A673 (cell line): Measurements from ENCODE around the gene PHF21A. TPM values are rescaled to one million over a fixed set of nuclear protein-coding genes. Genes with fewer than 3 reads are reported as not detected.

Experiments used
- BruUV-seq: library from RNA; stranded (reverse); fragments of 400-500 nt; replicated peaks from 2 replicates; lab custom pipeline; 2021; lab: Mats Ljungman, UMichigan
- CTCF ChIA-PET: fragments of 300-600 bp; sonication (Branson Sonifier 250); formaldehyde crosslinking; loops from one replicate; lab custom pipeline; 2022; ENCODE audit warnings: antibody characterized with exemption; lab: Charles Lee
- POLR2A ChIA-PET: fragments of 300-600 bp; sonication (Branson Sonifier 250); formaldehyde crosslinking; loops from one replicate; lab custom pipeline; 2022; ENCODE audit warnings: antibody characterized with exemption; ENCODE audit not compliant: low non-redundant PET; lab: Charles Lee
- DNase-seq: peaks from one replicate; pipeline ENCODE4 v3.0.0-alpha.2; 2015; ENCODE audit warnings: low spot score
- H3K27ac ChIP-seq: fragments of 200-600 bp; sonication (generic); 2 replicates; pipeline ENCODE4 v1.5.1; 2016; ENCODE audit warnings: mixed run types, low read depth, mild to moderate bottlenecking, mixed read lengths, antibody characterized with exemption, low read length; ENCODE audit not compliant: poor library complexity, severe bottlenecking
- H3K27me3 ChIP-seq: fragments of 200-600 bp; sonication (generic); replicated peaks from 2 replicates; pipeline ENCODE4 v1.6.1; 2017; ENCODE audit warnings: mixed run types, low read depth, mild to moderate bottlenecking, mixed read lengths, antibody characterized with exemption, low read length; ENCODE audit not compliant: insufficient read depth, poor library complexity
- H3K36me3 ChIP-seq: fragments of 200-600 bp; sonication (generic); 2 replicates; pipeline ENCODE4 v1.6.1; 2016; ENCODE audit warnings: mixed run types, mild to moderate bottlenecking, mixed read lengths, antibody characterized with exemption, low read length; ENCODE audit not compliant: insufficient read depth, poor library complexity, severe bottlenecking
- H3K4me1 ChIP-seq: fragments of 200-600 bp; sonication (generic); 2 replicates; pipeline ENCODE4 v1.6.1; 2017; ENCODE audit warnings: mixed run types, mild to moderate bottlenecking, mixed read lengths, antibody characterized with exemption, low read length; ENCODE audit not compliant: insufficient read depth, poor library complexity, severe bottlenecking
- H3K4me3 ChIP-seq: fragments of 200-600 bp; sonication (generic); 2 replicates; pipeline ENCODE4 v1.5.1; 2016; ENCODE audit warnings: low read depth, mixed run types, mild to moderate bottlenecking, mixed read lengths, low read length; ENCODE audit not compliant: poor library complexity, severe bottlenecking
- H3K9me3 ChIP-seq: fragments of 200-600 bp; sonication (generic); 2 replicates; pipeline ENCODE4 v1.6.1; 2016; ENCODE audit warnings: mixed run types, low read depth, mild to moderate bottlenecking, mixed read lengths, antibody characterized with exemption, low read length; ENCODE audit not compliant: poor library complexity, severe bottlenecking
- EZH2 ChIP-seq: fragments of 200-600 bp; sonication (generic); IDR thresholded peaks from 2 replicates; pipeline ENCODE4 v1.6.1; 2017; ENCODE audit warnings: borderline replicate concordance, low read depth, mild to moderate bottlenecking, mixed read lengths, antibody characterized with exemption, low read length; ENCODE audit not compliant: poor library complexity, severe bottlenecking
- intact Hi-C: fragments of 100-400 bp; cut with micrococcal nuclease; formaldehyde crosslinking; loops from one replicate; pipeline ENCODE4 v1.10.0; 2022; ENCODE audit not compliant: unreplicated experiment
- total RNA-seq: library from RNA; stranded (reverse); gene quantifications from 2 replicates; pipeline ENCODE4 v1.2.3, GENCODE V29; 2021
- TF ChIP-seq, protein P1 (sequence below): fragments of 300-800, 200-600 bp; sonication (generic); conservative IDR thresholded peaks from 2 replicates; pipeline ENCODE4 v1.5.1; 2017; ENCODE audit warnings: low read depth, mild to moderate bottlenecking, antibody characterized with exemption, low read length, moderate library complexity, mixed read lengths

Gene PHF21A
- total RNA-seq, 1 experiment from 2014 or later: 77.2 TPM

DNA sequence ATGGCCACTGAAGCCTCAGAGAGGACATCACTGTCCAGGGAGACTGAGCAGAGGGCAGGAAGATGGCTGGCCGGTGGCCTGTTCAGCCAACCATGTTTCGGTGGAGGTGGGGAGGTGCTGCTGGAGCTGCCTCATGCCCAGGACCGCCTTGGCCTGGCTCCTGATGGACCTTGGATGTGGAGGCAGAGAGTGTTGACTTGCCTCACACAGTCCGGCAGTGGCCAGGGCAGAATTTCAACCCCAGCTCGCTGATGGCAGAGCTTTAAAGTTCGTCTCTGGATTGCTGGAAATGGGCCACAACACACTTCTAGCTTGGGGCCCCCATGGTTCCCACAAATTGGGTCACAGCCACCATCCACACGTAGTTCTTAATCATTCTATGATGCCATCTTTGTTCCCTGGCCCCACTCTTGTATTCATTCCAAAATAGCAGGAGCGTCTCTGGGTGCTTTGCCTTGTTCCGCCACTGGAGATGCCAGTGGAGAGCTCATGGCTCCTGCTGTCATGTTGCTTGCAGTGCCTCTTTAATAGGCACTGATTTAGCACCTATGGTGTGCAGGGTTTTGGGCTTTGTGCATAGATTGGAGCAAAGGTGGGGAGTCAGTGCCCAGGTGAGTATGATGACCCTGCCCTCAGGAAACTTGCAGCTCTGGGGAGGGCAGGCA is 230.2 kb downstream of the PHF21A start:
- intact Hi-C loops: no loop called here
- peaks cover 1% of the 10 kb centered on the region for H3K4me1 ChIP-seq
- no peaks in the 10 kb centered on the region for H3K36me3 ChIP-seq
- no peaks in the 10 kb centered on the region for H3K27me3 ChIP-seq
- CTCF ChIA-PET: interaction anchor here (0.6 to 1.5 kb wide), 2 partner anchors 18 to 49 kb away, joined by 4 to 5 read pairs; no protein-coding TSS in a partner anchor
- TF ChIP-seq, protein P1, sequence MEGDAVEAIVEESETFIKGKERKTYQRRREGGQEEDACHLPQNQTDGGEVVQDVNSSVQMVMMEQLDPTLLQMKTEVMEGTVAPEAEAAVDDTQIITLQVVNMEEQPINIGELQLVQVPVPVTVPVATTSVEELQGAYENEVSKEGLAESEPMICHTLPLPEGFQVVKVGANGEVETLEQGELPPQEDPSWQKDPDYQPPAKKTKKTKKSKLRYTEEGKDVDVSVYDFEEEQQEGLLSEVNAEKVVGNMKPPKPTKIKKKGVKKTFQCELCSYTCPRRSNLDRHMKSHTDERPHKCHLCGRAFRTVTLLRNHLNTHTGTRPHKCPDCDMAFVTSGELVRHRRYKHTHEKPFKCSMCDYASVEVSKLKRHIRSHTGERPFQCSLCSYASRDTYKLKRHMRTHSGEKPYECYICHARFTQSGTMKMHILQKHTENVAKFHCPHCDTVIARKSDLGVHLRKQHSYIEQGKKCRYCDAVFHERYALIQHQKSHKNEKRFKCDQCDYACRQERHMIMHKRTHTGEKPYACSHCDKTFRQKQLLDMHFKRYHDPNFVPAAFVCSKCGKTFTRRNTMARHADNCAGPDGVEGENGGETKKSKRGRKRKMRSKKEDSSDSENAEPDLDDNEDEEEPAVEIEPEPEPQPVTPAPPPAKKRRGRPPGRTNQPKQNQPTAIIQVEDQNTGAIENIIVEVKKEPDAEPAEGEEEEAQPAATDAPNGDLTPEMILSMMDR: 0 out of 2 replicates have a peak, but pooled peaks have one; percentile 31
- no peak for TF ChIP-seq EZH2
- no peak for DNase-seq
- H3K9me3 ChIP-seq: no peaks in the 10 kb centered on the region
- no peak overlapping the region for H3K27ac ChIP-seq
- POLR2A ChIA-PET: no interaction called here
- no TSS peak for BruUV-seq
- H3K4me3 ChIP-seq: no peak overlapping the region

DNA sequence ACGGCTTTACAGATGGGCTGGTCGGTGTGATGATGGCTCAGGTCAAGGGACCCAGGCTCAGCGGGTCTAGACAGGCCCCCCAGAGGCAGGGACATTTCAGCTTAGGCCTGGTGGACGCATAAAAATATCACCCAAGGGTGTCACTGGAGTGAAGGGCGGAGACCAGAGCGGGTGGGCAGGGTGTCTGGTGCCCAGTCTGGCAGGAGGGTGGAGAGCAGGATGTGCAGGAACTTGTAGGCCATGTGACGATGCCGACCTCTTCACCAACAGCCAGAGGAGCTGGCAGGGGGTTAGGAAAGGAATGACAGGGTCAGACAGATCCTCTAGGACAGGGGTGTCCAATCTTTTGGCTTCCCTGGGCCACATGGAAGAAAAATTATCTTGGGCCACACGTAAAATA is 231.3 kb downstream of the PHF21A start:
- TF ChIP-seq EZH2: no peak
- TF ChIP-seq, protein P1: no peak
- no peak for DNase-seq
- intact Hi-C loops: loop anchor here (10.0 kb wide), 1 partner anchor 425 kb away; no protein-coding TSS in a partner anchor

DNA sequence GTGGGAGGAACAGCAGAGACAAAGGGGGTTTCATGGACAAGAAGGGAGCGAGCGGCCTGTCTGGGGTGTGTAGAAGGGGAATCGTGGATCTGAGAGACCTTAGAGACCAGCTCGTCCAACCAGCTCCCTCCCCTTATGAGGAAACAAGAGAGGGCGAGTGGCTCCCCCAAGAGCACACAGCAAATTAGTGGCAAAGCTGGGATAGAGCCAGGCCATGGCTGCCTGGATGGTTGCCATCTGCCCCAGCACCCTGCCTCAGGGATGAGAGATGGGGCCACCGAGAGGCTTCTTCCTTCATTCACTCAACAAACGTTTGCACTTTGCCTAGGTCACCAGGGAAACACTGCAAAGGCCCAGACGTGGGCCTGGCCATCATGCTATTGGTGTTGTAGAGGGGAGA is 231.7 kb downstream of the PHF21A start:
- intact Hi-C loops: loop anchor here (10.0 kb wide), 1 partner anchor 425 kb away; no protein-coding TSS in a partner anchor
- H3K27me3 ChIP-seq: no peaks in the 10 kb centered on the region
- ChIA-PET CTCF (no interaction called here), POLR2A (no interaction called here)
- no peak for DNase-seq
- H3K9me3 ChIP-seq: no peaks in the 10 kb centered on the region
- H3K4me3 ChIP-seq: no peak overlapping the region
- H3K4me1 ChIP-seq: peaks cover 4% of the 10 kb centered on the region
- BruUV-seq: no TSS peak
- TF ChIP-seq EZH2: no peak
- TF ChIP-seq, protein P1: no peak
- no peaks in the 10 kb centered on the region for H3K36me3 ChIP-seq
- no peak overlapping the region for H3K27ac ChIP-seq

More for the DNA sequence above, 231.3 kb downstream of the PHF21A start:
- BruUV-seq: no TSS peak
- no peaks in the 10 kb centered on the region for H3K9me3 ChIP-seq
- CTCF ChIA-PET: interaction anchor here (1.5 kb wide), 1 partner anchor 17 kb away, joined by 5 read pairs; no protein-coding TSS in a partner anchor
- no peaks in the 10 kb centered on the region for H3K27me3 ChIP-seq
- POLR2A ChIA-PET: interaction anchor here (0.5 kb wide), 1 partner anchor 224 kb away, joined by 4 read pairs; no protein-coding TSS in a partner anchor
- H3K4me3 ChIP-seq: no peak overlapping the region
- H3K27ac ChIP-seq: no peak overlapping the region
- H3K36me3 ChIP-seq: no peaks in the 10 kb centered on the region
- peaks cover 4% of the 10 kb centered on the region for H3K4me1 ChIP-seq
